IMR-90 (cell line): ENCODE results near the gene REPS1. TPM values are rescaled to one million over a fixed set of nuclear protein-coding genes. Genes with fewer than 3 reads are reported as not detected.

ENCODE experiments used
- ATAC-seq: fragments of 200-7000 bp; cut with Tn5 transposase; 2 replicates; pipeline ENCODE4 v1.9.1; 2020; ENCODE audit warnings: low read depth, mild to moderate bottlenecking, moderate library complexity
- BruUV-seq: library from RNA; stranded (reverse); fragments of 400-500 nt; replicated peaks from 2 replicates; lab custom pipeline; 2021; lab: Mats Ljungman, UMichigan
- CTCF ChIA-PET: fragments of 300-600 bp; formaldehyde crosslinking; extraction: SDS; loops from one replicate; lab custom pipeline; 2021; ENCODE audit warnings: antibody characterized with exemption; lab: Yijun Ruan, JAX
- POLR2A ChIA-PET: fragments of 300-600 bp; sonication (Branson Sonifier 250); formaldehyde crosslinking; loops from one replicate; lab custom pipeline; 2022; ENCODE audit warnings: antibody characterized with exemption; ENCODE audit not compliant: unreplicated experiment; lab: Charles Lee
- DNase-seq: peaks from one replicate; pipeline ENCODE4 v3.0.0; 2013
- H2AFZ ChIP-seq: replicated peaks from 2 replicates; pipeline ENCODE3; 2013; ENCODE audit warnings: low read length, mild to moderate bottlenecking; ENCODE audit not compliant: poor library complexity
- H2AK5ac ChIP-seq: 2 replicates; pipeline ENCODE4 v1.6.1; 2013; ENCODE audit warnings: low read depth, low read length, inconsistent platforms
- H2AK9ac ChIP-seq: replicated peaks from 2 replicates; pipeline ENCODE3; 2013; ENCODE audit warnings: mild to moderate bottlenecking, low read depth, low read length, moderate library complexity; ENCODE audit not compliant: poor library complexity
- H2BK120ac ChIP-seq: 2 replicates; pipeline ENCODE4 v1.6.1; 2013; ENCODE audit warnings: low read depth, low read length, inconsistent platforms
- H2BK15ac ChIP-seq: 3 replicates; pipeline ENCODE4 v1.6.1; 2013; ENCODE audit warnings: low read depth, low read length, inconsistent platforms
- H2BK20ac ChIP-seq: 2 replicates; pipeline ENCODE4 v1.6.1; 2013; ENCODE audit warnings: low read depth, mild to moderate bottlenecking, inconsistent platforms, low read length, moderate library complexity
- H2BK5ac ChIP-seq: 2 replicates; pipeline ENCODE4 v1.6.1; 2013; ENCODE audit warnings: mild to moderate bottlenecking, low read depth, low read length, inconsistent platforms; ENCODE audit not compliant: poor library complexity, severe bottlenecking
- H3K14ac ChIP-seq: replicated peaks from 2 replicates; pipeline ENCODE4 v1.6.1; 2013; ENCODE audit warnings: low read depth, low read length, inconsistent platforms
- H3K18ac ChIP-seq: 2 replicates; pipeline ENCODE4 v1.6.1; 2013; ENCODE audit warnings: low read depth, low read length, control low read depth
- H3K23ac ChIP-seq: 2 replicates; pipeline ENCODE4 v1.6.1; 2013; ENCODE audit warnings: low read depth, low read length, inconsistent platforms
- H3K27ac ChIP-seq: 2 replicates; pipeline ENCODE4 v1.5.1; 2013; ENCODE audit warnings: mild to moderate bottlenecking, control low read depth, low read length; ENCODE audit not compliant: insufficient read depth
- H3K27me3 ChIP-seq: 2 replicates; pipeline ENCODE4 v1.6.1; 2013; ENCODE audit warnings: low read length; ENCODE audit not compliant: control insufficient read depth, insufficient read depth
- H3K36me3 ChIP-seq: 2 replicates; pipeline ENCODE4 v1.6.1; 2013; ENCODE audit warnings: low read length, mixed read lengths; ENCODE audit not compliant: control insufficient read depth, insufficient read depth
- H3K4ac ChIP-seq: 2 replicates; pipeline ENCODE4 v1.6.1; 2013; ENCODE audit warnings: low read depth, low read length, inconsistent platforms
- H3K4me1 ChIP-seq: 2 replicates; pipeline ENCODE4 v1.6.1; 2013; ENCODE audit warnings: low read length, mixed read lengths; ENCODE audit not compliant: control insufficient read depth, insufficient read depth
- H3K4me2 ChIP-seq: 2 replicates; pipeline ENCODE4 v1.6.1; 2013; ENCODE audit warnings: low read depth, mild to moderate bottlenecking, control low read depth, low read length, moderate library complexity
- H3K4me3 ChIP-seq: 2 replicates; pipeline ENCODE4 v1.5.1; 2013; ENCODE audit warnings: low read depth, mild to moderate bottlenecking, control low read depth, low read length, moderate library complexity; ENCODE audit not compliant: insufficient read depth
- H3K56ac ChIP-seq: 2 replicates; pipeline ENCODE4 v1.6.1; 2013; ENCODE audit warnings: low read length, inconsistent platforms; ENCODE audit not compliant: insufficient read depth; ENCODE audit errors: extremely low read depth
- H3K79me1 ChIP-seq, 2 experiments: 2 replicates each; pipeline ENCODE4 v1.6.1; 2013; ENCODE audit warnings: low read length in 2 of 2, inconsistent platforms in 1 of 2, low read depth in 1 of 2
- H3K9ac ChIP-seq: 2 replicates; pipeline ENCODE4 v1.6.1; 2013; ENCODE audit warnings: low read depth, low read length, control low read depth
- H3K9me1 ChIP-seq: 2 replicates; pipeline ENCODE4 v1.6.1; 2013; ENCODE audit warnings: low read length, inconsistent platforms; ENCODE audit not compliant: insufficient read depth
- H3K9me3 ChIP-seq: 2 replicates; pipeline ENCODE4 v1.6.1; 2013; ENCODE audit warnings: low read length; ENCODE audit not compliant: control insufficient read depth, insufficient read depth
- H4K20me1 ChIP-seq: 2 replicates; pipeline ENCODE4 v1.6.1; 2013; ENCODE audit warnings: low read length, inconsistent platforms; ENCODE audit not compliant: insufficient read depth
- H4K5ac ChIP-seq: 2 replicates; pipeline ENCODE4 v1.6.1; 2013; ENCODE audit warnings: mild to moderate bottlenecking, low read depth, low read length, control low read depth
- H4K8ac ChIP-seq, 2 experiments: 2 replicates each; pipeline ENCODE4 v1.6.1; 2013; ENCODE audit warnings: low read depth in 2 of 2, low read length in 2 of 2, control low read depth in 1 of 2, inconsistent platforms in 1 of 2
- H4K91ac ChIP-seq: 2 replicates; pipeline ENCODE4 v1.6.1; 2013; ENCODE audit warnings: low read depth, low read length, inconsistent platforms; ENCODE audit not compliant: insufficient read depth
- CEBPB ChIP-seq: IDR thresholded peaks from 2 replicates; pipeline ENCODE4 v1.6.1; 2012; ENCODE audit warnings: low read depth, low read length, improper control_type of control experiment
- MXI1 ChIP-seq: IDR thresholded peaks from 2 replicates; pipeline ENCODE4 v1.6.1; 2012; ENCODE audit warnings: low read depth, mild to moderate bottlenecking, low read length, moderate library complexity, borderline replicate concordance
- POLR2A ChIP-seq: IDR thresholded peaks from 2 replicates; pipeline ENCODE4 v1.6.1; 2012; ENCODE audit warnings: mild to moderate bottlenecking, low read depth, low read length
- RAD21 ChIP-seq: IDR thresholded peaks from 2 replicates; pipeline ENCODE4 v1.6.1; 2012; ENCODE audit warnings: low read length, improper control_type of control experiment
- RCOR1 ChIP-seq: IDR thresholded peaks from 2 replicates; pipeline ENCODE4 v1.6.1; 2012; ENCODE audit warnings: mild to moderate bottlenecking, low read length, improper control_type of control experiment; ENCODE audit not compliant: insufficient replicate concordance
- SMC3 ChIP-seq: fragments of 150-350 bp; IDR thresholded peaks from 2 replicates; pipeline ENCODE4 v1.6.1; 2016; ENCODE audit warnings: low read depth, mild to moderate bottlenecking, antibody characterized with exemption, low read length, moderate library complexity
- WGBS, 2 experiments: methylation state at CpG; one replicate each; pipeline versions ENCODE4 v1.1.5 to v1.1.7; 2013; ENCODE audit warnings: missing lambda C conversion rate in 2 of 2; ENCODE audit not compliant: insufficient read length in 1 of 2; ENCODE audit errors: extremely low coverage in 2 of 2; 5-methylcytosine and 5-hydroxymethylcytosine counted together
- dilution Hi-C: fragments of 300-500 bp; cut with HindIII; formaldehyde crosslinking; loops from one replicate; pipeline ENCODE4 v1.14.3; 2018; ENCODE audit warnings: low sequenced_read_pairs; ENCODE audit not compliant: unreplicated experiment
- in situ Hi-C: fragments of 300-500 bp; cut with MboI; formaldehyde crosslinking; loops from 3 replicates; pipeline ENCODE4 v1.14.3; 2019; ENCODE audit warnings: low sequenced_read_pairs, inconsistent platforms, mixed read lengths
- intact Hi-C: fragments of 100-400 bp; cut with micrococcal nuclease; formaldehyde crosslinking; loops from 2 replicates; pipeline ENCODE4 v1.10.0; 2022
- polyA plus RNA-seq, 3 experiments: library from polyadenylated mRNA; depleted of rRNA; stranded (reverse); fragments of >200 nt; gene quantifications; 2 replicates each; pipeline ENCODE4 v1.2.3, GENCODE V29; 2012; ENCODE audit warnings: low replicate concordance in 1 of 3
- total RNA-seq: library from RNA; depleted of rRNA; stranded (reverse); fragments of >200 nt; gene quantifications from 2 replicates; pipeline ENCODE4 v1.2.3, GENCODE V29; 2012

The REPS1 gene
- total and polyA plus RNA-seq, 2 of the 4 experiments (the other 2 are of a cell fraction), result 21.9 to 24.2 TPM

DNA sequence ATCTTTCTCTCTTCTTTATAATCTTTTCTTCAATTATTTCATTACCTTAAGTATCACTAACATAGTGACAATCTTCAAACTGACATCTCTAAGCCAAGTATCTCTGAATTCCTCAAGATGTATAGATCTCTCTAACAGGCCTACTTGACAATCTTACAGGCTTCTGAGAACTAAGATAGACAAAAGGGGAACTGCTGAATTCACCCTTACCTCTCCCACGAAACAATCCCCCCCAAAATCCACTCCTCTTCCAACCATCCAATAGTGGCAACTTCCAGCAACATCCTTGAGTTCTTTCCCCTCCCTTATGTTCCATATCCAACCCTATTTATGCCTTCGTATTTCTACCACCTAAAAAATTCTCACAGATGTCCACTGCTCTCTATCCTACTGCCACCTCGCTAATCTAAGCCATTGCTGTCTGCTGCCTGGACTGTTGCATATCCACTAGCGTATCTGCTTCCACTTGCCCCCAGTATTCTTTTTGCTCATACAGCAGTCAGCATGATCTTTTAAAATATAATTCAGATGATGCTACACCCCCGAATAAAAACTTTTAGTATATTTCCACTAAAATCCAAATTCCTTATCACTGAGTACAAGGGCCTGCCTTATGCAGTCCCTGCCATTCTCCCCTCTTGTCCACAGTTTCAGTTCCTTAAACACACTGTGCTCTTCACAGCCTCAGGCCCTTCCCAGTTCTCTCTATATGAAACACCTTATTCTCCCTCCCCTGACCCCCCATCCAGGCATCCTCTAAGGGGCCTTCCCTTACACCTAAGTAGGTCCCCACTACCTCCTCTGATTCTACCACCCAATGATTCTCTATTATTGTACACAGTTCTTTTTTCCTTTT, 8.0 kb downstream of the REPS1 start:
- Histone ChIP-seq H3K23ac (no peak overlapping the region), H3K36me3 (no peaks in the 10 kb centered on the region), H2AK5ac (no peak overlapping the region), H3K27ac (no peak overlapping the region), H4K91ac (no peak overlapping the region), H2BK120ac (no peak overlapping the region), H2BK5ac (no peak overlapping the region), H3K4me2 (no peak overlapping the region), H3K4ac (no peak overlapping the region), H3K4me3 (no peak overlapping the region), H4K5ac (no peak overlapping the region), H3K27me3 (no peaks in the 10 kb centered on the region), H3K18ac (no peak overlapping the region), H4K20me1 (peaks cover 15% of the 10 kb centered on the region; the same call in 1 of the 2 replicates), H3K9me3 (no peaks in the 10 kb centered on the region), H3K4me1 (no peaks in the 10 kb centered on the region), H2AFZ (no peak overlapping the region), H4K8ac (no peak overlapping the region), H2AK9ac (no peak overlapping the region), H3K9ac (no peak overlapping the region), H3K9me1 (peaks cover 4% of the 10 kb centered on the region; the same call in 1 of the 2 replicates), H3K14ac (no peak overlapping the region), H2BK15ac (no peak overlapping the region), H3K56ac (no peak overlapping the region), H2BK20ac (no peak overlapping the region), H3K79me1 (peaks cover 36 to 41% of the 10 kb centered on the region in 2 experiments)
- no peak for TF ChIP-seq POLR2A
- TF ChIP-seq CEBPB, result no peak
- TF ChIP-seq MXI1, result no peak
- TF ChIP-seq RCOR1, result no peak
- no peak for TF ChIP-seq RAD21
- no peak for TF ChIP-seq SMC3
- in situ Hi-C loops (loop anchor here (10.0 kb wide), 1 partner anchor 865 kb away; no protein-coding TSS in a partner anchor), intact Hi-C loops (no loop called here), dilution Hi-C loops (no loop called here)
- ChIA-PET POLR2A (no interaction called here), CTCF (no interaction called here)
- no peak for DNase-seq
- WGBS, 2 experiments, result 89% methylated on average over 3 of the region's 5 CpGs; no CpG with 5 or more reads in 1 of the 2 experiments
- peak; percentile 11; the same call in 1 of the 2 replicates for ATAC-seq
- BruUV-seq, result no TSS peak
